ENCODE data around the gene CRISP1. TPM values are rescaled to one million over a fixed set of nuclear protein-coding genes. Genes with fewer than 3 reads are reported as not detected.

CRISP1 gene
- total and polyA plus RNA-seq, 9 of the 15 experiments (the other 6 are each of a cell fraction or from before 2014, with no cell fraction given), result not detected

DNA sequence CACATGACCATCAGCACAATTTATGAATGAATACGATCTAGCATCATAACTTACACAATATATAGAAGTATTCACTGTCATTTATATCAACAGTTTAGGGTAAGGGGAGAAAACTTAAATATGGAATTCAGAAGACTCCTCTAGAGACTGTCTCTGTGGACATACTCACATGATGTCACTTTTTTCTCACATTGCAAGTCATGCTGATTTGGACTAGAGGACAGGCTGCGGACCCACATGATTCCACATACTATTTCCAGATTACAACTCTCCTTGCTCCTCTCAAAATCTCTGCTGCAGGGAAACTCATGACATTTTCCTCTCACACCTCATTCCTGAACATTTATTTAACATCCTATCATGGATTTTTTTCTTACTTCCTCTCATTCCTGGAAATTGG lies 13.4 kb downstream of the CRISP1 start (continued):
- TF ChIP-seq ARID2 (IDR thresholded peaks at IDR 0.05), result no peak
- TF ChIP-seq ZNF384 (IDR thresholded peaks at IDR 0.05; ENCODE audit: low read depth, low read length), result no peak
- TF ChIP-seq, protein P1, sequence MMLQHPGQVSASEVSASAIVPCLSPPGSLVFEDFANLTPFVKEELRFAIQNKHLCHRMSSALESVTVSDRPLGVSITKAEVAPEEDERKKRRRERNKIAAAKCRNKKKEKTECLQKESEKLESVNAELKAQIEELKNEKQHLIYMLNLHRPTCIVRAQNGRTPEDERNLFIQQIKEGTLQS (IDR thresholded peaks at IDR 0.05), result peak; percentile 79
- TF ChIP-seq, protein P1 (CRISPR knock-in tag; conservative IDR thresholded peaks at IDR 0.05), result no peak
- no peak; a peak in 1 of 4 replicates for TF ChIP-seq RAD21 (CRISPR knock-in tag; conservative IDR thresholded peaks at IDR 0.05 in 1 of 2, IDR thresholded peaks at IDR 0.05 in 1 of 2)
- TF ChIP-seq TSC22D4 (tag; IDR thresholded peaks at IDR 0.05), result no peak
- no peak for TF ChIP-seq CHD1 (IDR thresholded peaks at IDR 0.05; ENCODE audit: low read length)
- TF ChIP-seq CAMTA2 (CRISPR knock-in tag; conservative IDR thresholded peaks at IDR 0.05), result no peak
- TF ChIP-seq, protein P2, sequence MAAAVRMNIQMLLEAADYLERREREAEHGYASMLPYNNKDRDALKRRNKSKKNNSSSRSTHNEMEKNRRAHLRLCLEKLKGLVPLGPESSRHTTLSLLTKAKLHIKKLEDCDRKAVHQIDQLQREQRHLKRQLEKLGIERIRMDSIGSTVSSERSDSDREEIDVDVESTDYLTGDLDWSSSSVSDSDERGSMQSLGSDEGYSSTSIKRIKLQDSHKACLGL (CRISPR knock-in tag; IDR thresholded peaks at IDR 0.05; ENCODE audit: borderline replicate concordance, poor library complexity, severe bottlenecking), result no peak
- TF ChIP-seq CREBBP (IDR thresholded peaks at IDR 0.05; ENCODE audit: low read depth, low read length), result no peak
- TF ChIP-seq DACH1 (IDR thresholded peaks at IDR 0.05; ENCODE audit: partially characterized antibody), result no peak
- TF ChIP-seq HOXB6 (CRISPR knock-in tag; IDR thresholded peaks at IDR 0.05; ENCODE audit: borderline replicate concordance), result no peak
- TF ChIP-seq, protein P3, sequence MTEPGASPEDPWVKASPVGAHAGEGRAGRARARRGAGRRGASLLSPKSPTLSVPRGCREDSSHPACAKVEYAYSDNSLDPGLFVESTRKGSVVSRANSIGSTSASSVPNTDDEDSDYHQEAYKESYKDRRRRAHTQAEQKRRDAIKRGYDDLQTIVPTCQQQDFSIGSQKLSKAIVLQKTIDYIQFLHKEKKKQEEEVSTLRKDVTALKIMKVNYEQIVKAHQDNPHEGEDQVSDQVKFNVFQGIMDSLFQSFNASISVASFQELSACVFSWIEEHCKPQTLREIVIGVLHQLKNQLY (CRISPR knock-in tag; conservative IDR thresholded peaks at IDR 0.05), result no peak
- peak; percentile 37; the same call in 1 of the 2 replicates for TF ChIP-seq EP400 (IDR thresholded peaks at IDR 0.05)
- TF ChIP-seq, protein P4, sequence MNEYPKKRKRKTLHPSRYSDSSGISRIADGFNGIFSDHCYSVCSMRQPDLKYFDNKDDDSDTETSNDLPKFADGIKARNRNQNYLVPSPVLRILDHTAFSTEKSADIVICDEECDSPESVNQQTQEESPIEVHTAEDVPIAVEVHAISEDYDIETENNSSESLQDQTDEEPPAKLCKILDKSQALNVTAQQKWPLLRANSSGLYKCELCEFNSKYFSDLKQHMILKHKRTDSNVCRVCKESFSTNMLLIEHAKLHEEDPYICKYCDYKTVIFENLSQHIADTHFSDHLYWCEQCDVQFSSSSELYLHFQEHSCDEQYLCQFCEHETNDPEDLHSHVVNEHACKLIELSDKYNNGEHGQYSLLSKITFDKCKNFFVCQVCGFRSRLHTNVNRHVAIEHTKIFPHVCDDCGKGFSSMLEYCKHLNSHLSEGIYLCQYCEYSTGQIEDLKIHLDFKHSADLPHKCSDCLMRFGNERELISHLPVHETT (CRISPR knock-in tag; conservative IDR thresholded peaks at IDR 0.05 in 1 of 2, IDR thresholded peaks at IDR 0.05 in 1 of 2), result no peak
- no peak for TF ChIP-seq MEIS2 (IDR thresholded peaks at IDR 0.05; ENCODE audit: partially characterized antibody)
- TF ChIP-seq ATF7 (IDR thresholded peaks at IDR 0.05), result peak; percentile 92
- no peak for TF ChIP-seq ZNF77 (CRISPR knock-in tag; IDR thresholded peaks at IDR 0.05)
- TF ChIP-seq TAF1 (IDR thresholded peaks at IDR 0.05; ENCODE audit: control insufficient read depth, extremely low read depth, insufficient read depth, low read length, severe bottlenecking), result no peak
- no peak for TF ChIP-seq KDM4B (IDR thresholded peaks at IDR 0.05; ENCODE audit: borderline replicate concordance in 2 of 2, low read depth in 1 of 2)
- no peak for TF ChIP-seq BRF1 (IDR thresholded peaks at IDR 0.05; ENCODE audit: borderline replicate concordance, extremely low read depth, insufficient read length)
- no peak for TF ChIP-seq GATAD2A (IDR thresholded peaks at IDR 0.05)
- TF ChIP-seq TCF7L2 (IDR thresholded peaks at IDR 0.05; ENCODE audit: low read depth, low read length), result no peak
- no peak for TF ChIP-seq MIER1 (IDR thresholded peaks at IDR 0.05; ENCODE audit: low read depth)
- TF ChIP-seq KLF10 (CRISPR knock-in tag; IDR thresholded peaks at IDR 0.05), result no peak
- TF ChIP-seq BACH1 (tag; IDR thresholded peaks at IDR 0.05), result no peak
- TF ChIP-seq WHSC1 (IDR thresholded peaks at IDR 0.05; ENCODE audit: low read length), result no peak
- TF ChIP-seq RBBP5 (IDR thresholded peaks at IDR 0.05; ENCODE audit: borderline replicate concordance, insufficient read depth, low read length, poor library complexity, severe bottlenecking), result no peak

Data from K562 (cell line).